Measurements from ENCODE around the gene SLC43A2. TPM values are rescaled to one million over a fixed set of nuclear protein-coding genes. Genes with fewer than 3 reads are reported as not detected.

The SLC43A2 gene
- total and polyA plus RNA-seq, 2 donors from 2014 or later = 48.9 to 60.4 TPM

GRCh38 chr17:1649844-1650501 lies 21.3 kb upstream of the SLC43A2 start, which contains the start of gene RILP:
RILP (minus strand) TSS chr17:1649866; CDS start chr17:1649804, 62 bp downstream.
- intact Hi-C loops (cut with DNase I) = no loop called here
- TF ChIP-seq CTCF (IDR thresholded peaks at IDR 0.05; ENCODE audit: borderline replicate concordance, extremely low read depth, insufficient read depth) = no peak
- peaks cover 22 to 49% (median 42%) of the 10 kb centered on the region in 3 donors for H3K36me3 ChIP-seq (ENCODE audit: control insufficient read depth in 2 of 3, insufficient read depth in 3 of 3, low read length in 3 of 3)
- peak within 1 kb of the TSS in 2 of 3 donors; percentile 46 to 60 for H3K9ac ChIP-seq (ENCODE audit: low read length in 3 of 3)
- H3K9me3 ChIP-seq (ENCODE audit: control insufficient read depth in 2 of 3, insufficient read depth in 1 of 3, low read length in 3 of 3) = no peaks in the 10 kb centered on the region
- FAIRE-seq = no peak
- no peaks in the 10 kb centered on the region for H3K27me3 ChIP-seq (ENCODE audit: control insufficient read depth, insufficient read depth, low read length)
- peak within 1 kb of the TSS in 2 of 3 donors; percentile 61 to 70 for H3K4me3 ChIP-seq (ENCODE audit: low read length in 3 of 3)
- H3K4me1 ChIP-seq (ENCODE audit: control insufficient read depth in 2 of 3, insufficient read depth in 2 of 3, low read depth in 1 of 3, low read length in 3 of 3) = peaks cover 0 to 38% (median 23%) of the 10 kb centered on the region in 3 donors
- DNase-seq = peak in 3 of 5 donors; percentile 30 to 94 (median 50)
- peak within 1 kb of the TSS; percentile 92 to 96 for H3K27ac ChIP-seq (ENCODE audit: low read depth in 2 of 2, low read length in 2 of 2)

GRCh38 chr17:1648963-1649843 lies 20.6 kb upstream of the SLC43A2 start:
- H3K27ac ChIP-seq (ENCODE audit: low read depth in 2 of 2, low read length in 2 of 2) = peak overlapping the region; percentile 92 to 96
- H3K27me3 ChIP-seq (ENCODE audit: control insufficient read depth, insufficient read depth, low read length) = no peaks in the 10 kb centered on the region
- peak overlapping the region in 1 of 3 donors; percentile 55 for H3K9ac ChIP-seq (ENCODE audit: low read length in 3 of 3)
- DNase-seq (peak; percentile 95 to 98 (median 97)), FAIRE-seq (no peak)
- intact Hi-C loops (cut with DNase I) = no loop called here
- H3K4me1 ChIP-seq (ENCODE audit: control insufficient read depth in 2 of 3, insufficient read depth in 2 of 3, low read depth in 1 of 3, low read length in 3 of 3) = peaks cover 0 to 44% (median 26%) of the 10 kb centered on the region in 3 donors
- H3K4me3 ChIP-seq (ENCODE audit: low read length in 3 of 3) = peak overlapping the region in 2 of 3 donors; percentile 61 to 70
- TF ChIP-seq CTCF (IDR thresholded peaks at IDR 0.05; ENCODE audit: borderline replicate concordance, extremely low read depth, insufficient read depth) = peak; percentile 100
- H3K9me3 ChIP-seq (ENCODE audit: control insufficient read depth in 2 of 3, insufficient read depth in 1 of 3, low read length in 3 of 3) = no peaks in the 10 kb centered on the region
- peaks cover 20 to 41% (median 37%) of the 10 kb centered on the region in 3 donors for H3K36me3 ChIP-seq (ENCODE audit: control insufficient read depth in 2 of 3, insufficient read depth in 3 of 3, low read length in 3 of 3)

GRCh38 chr17:1648173-1648962 lies 19.7 kb upstream of the SLC43A2 start:
- Histone ChIP-seq H3K27me3 (ENCODE audit: control insufficient read depth, insufficient read depth, low read length) (no peaks in the 10 kb centered on the region), H3K9ac (ENCODE audit: low read length in 3 of 3) (peak overlapping the region in 2 of 3 donors; percentile 46 to 60), H3K36me3 (ENCODE audit: control insufficient read depth in 2 of 3, insufficient read depth in 3 of 3, low read length in 3 of 3) (peaks cover 12 to 33% (median 29%) of the 10 kb centered on the region in 3 donors), H3K4me1 (ENCODE audit: control insufficient read depth in 2 of 3, insufficient read depth in 2 of 3, low read depth in 1 of 3, low read length in 3 of 3) (peaks cover 0 to 47% (median 30%) of the 10 kb centered on the region in 3 donors), H3K4me3 (ENCODE audit: low read length in 3 of 3) (peak overlapping the region in 2 of 3 donors; percentile 6 to 60), H3K9me3 (ENCODE audit: control insufficient read depth in 2 of 3, insufficient read depth in 1 of 3, low read length in 3 of 3) (no peaks in the 10 kb centered on the region), H3K27ac (ENCODE audit: low read depth in 2 of 2, low read length in 2 of 2) (peak overlapping the region; percentile 74)
- intact Hi-C loops (cut with DNase I) = no loop called here
- peak in 2 of 5 donors; percentile 47 to 76 for DNase-seq
- FAIRE-seq = no peak
- no peak for TF ChIP-seq CTCF (IDR thresholded peaks at IDR 0.05; ENCODE audit: borderline replicate concordance, extremely low read depth, insufficient read depth)

Data from kidney (tissue), 14 donors.